SH-SY5Y (cell line): ENCODE data around the gene PER3.

Source experiments
- GATA2 ChIP-seq: IDR thresholded peaks from 2 replicates; pipeline ENCODE4 v1.6.1; 2011; ENCODE audit warnings: mild to moderate bottlenecking, low read depth, low read length
- GATA3 ChIP-seq: IDR thresholded peaks from 2 replicates; pipeline ENCODE4 v1.6.1; 2011; ENCODE audit warnings: low read depth, mild to moderate bottlenecking, low read length, moderate library complexity

DNA sequence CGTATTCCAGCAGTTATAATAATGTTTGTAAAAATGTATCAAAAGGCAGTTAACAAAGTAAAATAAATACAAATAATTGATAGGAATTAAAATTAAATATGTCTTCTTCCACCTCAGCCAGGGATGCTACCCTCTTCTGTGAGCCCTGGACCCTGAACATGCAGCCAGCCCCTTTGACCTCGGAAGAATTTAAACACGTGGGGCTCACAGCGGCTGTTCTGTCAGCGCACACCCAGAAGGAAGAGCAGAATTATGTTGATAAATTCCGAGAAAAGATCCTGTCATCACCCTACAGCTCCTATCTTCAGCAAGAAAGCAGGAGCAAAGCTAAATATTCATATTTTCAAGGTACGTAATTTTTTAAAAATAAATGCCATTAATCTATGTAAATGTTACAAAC, 42.3 kb downstream of the PER3 start:
- TF ChIP-seq GATA2, result no peak
- no peak for TF ChIP-seq GATA3
